ENCODE data around the gene S100A7A. TPM values are rescaled to one million over a fixed set of nuclear protein-coding genes. Genes with fewer than 3 reads are reported as not detected.

S100A7A gene
- total RNA-seq, 2 experiments from 2014 or later = not detected

DNA sequence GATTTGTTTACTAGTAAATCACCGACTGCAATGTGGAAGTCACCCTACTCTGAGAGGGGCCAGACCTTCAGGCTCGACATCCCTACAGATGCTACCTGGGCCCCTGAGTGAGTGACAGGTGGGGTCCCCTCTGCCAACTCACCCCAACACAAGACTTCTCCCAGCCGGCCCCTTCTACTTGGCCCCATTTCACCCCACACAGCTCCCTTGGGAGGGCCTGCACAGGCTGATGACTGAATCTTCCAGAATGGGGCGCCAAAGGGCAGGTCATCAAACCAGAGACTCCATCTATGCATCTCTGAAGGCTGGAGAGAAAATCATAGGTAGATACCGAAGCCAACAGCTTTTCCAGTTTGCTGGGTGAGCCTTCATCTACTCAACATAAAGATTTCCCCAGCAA is 16.1 kb upstream of the S100A7A start:
- no peaks in the 10 kb centered on the region for H3K4me1 ChIP-seq (ENCODE audit: insufficient read depth, low read length)
- TF ChIP-seq, protein P1, sequence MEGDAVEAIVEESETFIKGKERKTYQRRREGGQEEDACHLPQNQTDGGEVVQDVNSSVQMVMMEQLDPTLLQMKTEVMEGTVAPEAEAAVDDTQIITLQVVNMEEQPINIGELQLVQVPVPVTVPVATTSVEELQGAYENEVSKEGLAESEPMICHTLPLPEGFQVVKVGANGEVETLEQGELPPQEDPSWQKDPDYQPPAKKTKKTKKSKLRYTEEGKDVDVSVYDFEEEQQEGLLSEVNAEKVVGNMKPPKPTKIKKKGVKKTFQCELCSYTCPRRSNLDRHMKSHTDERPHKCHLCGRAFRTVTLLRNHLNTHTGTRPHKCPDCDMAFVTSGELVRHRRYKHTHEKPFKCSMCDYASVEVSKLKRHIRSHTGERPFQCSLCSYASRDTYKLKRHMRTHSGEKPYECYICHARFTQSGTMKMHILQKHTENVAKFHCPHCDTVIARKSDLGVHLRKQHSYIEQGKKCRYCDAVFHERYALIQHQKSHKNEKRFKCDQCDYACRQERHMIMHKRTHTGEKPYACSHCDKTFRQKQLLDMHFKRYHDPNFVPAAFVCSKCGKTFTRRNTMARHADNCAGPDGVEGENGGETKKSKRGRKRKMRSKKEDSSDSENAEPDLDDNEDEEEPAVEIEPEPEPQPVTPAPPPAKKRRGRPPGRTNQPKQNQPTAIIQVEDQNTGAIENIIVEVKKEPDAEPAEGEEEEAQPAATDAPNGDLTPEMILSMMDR (IDR thresholded peaks at IDR 0.05) = no peak
- H3K9me3 Mint-ChIP-seq = no peaks in the 10 kb centered on the region
- peaks cover 14% of the 10 kb centered on the region for H3K27me3 Mint-ChIP-seq
- H3K4me3 Mint-ChIP-seq = no peak overlapping the region
- ATAC-seq (ENCODE audit: poor library complexity) (no peak), DNase-seq (peak in 1 of 14 experiments; percentile 21)
- no peak overlapping the region for H3K27ac Mint-ChIP-seq
- H3K36me3 ChIP-seq (ENCODE audit: insufficient read depth, low read length) = no peaks in the 10 kb centered on the region
- no peaks in the 10 kb centered on the region for H3K36me3 Mint-ChIP-seq (ENCODE audit: low read depth)
- no peak overlapping the region for H3K27ac ChIP-seq (ENCODE audit: low read depth in 1 of 2, low read length in 2 of 2)
- ChIA-PET POLR2A (no interaction called here), CTCF (no interaction called here)
- H3K27me3 ChIP-seq (ENCODE audit: control insufficient read depth in 1 of 2, insufficient read depth in 2 of 2, low read length in 2 of 2) = peaks cover 0 to 3% of the 10 kb centered on the region in 2 experiments
- H3K9me3 ChIP-seq (ENCODE audit: control insufficient read depth in 1 of 2, insufficient read depth in 1 of 2, low read length in 2 of 2) = no peaks in the 10 kb centered on the region
- intact Hi-C loops (cut with DNase I, micrococcal nuclease) = no loop called here
- no peak overlapping the region for H3K4me3 ChIP-seq (ENCODE audit: low read length)
- no peaks in the 10 kb centered on the region for H3K4me1 Mint-ChIP-seq (ENCODE audit: low read depth)

DNA sequence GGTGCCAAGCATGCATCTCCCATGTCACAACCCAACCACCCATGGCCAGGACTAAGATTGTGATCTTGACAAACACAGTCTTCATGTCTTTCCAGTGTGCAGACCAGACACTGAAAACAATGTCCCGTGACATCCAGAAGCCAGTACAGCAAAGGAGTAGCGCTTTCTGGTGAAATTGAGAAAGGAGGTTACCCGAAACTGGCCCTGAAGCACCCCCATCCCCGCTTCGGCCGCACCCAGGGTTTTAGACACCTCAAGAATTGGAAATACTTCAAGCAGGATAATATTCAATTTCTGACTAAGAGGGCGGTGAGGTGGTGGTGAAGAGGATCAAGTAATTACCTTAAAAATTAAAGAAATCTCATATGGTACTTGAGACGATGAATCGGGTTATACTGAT is 14.9 kb upstream of the S100A7A start:
- CTCF ChIA-PET = no interaction called here

DNA sequence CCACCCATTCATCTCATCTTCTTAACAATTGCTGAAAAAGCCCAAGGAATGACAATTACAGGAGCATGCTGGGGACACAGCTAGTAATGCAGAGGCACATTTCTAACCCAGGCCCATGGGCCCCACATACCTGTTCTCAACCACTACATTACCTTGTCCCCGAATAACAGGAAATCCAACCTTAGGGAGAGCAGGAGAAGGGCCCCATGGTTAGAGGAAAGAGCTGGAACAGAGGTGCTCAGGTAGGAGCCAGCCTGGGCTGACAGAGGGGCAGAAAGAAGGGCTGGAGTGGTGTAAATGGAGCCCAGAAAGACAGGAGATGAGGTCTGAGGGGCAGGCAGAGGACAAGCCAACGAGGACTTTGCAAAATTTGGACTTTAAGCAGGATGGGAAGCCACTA is 14.1 kb upstream of the S100A7A start:
- POLR2A ChIA-PET = no interaction called here
- no peaks in the 10 kb centered on the region for H3K9me3 Mint-ChIP-seq

More for the DNA sequence above, 14.9 kb upstream of the S100A7A start:
- TF ChIP-seq, protein P1 (IDR thresholded peaks at IDR 0.05) = no peak
- Histone ChIP-seq H3K27me3 (ENCODE audit: control insufficient read depth in 1 of 2, insufficient read depth in 2 of 2, low read length in 2 of 2) (peaks cover 0 to 5% of the 10 kb centered on the region in 2 experiments), H3K27ac (ENCODE audit: low read depth in 1 of 2, low read length in 2 of 2) (no peak overlapping the region), H3K9me3 (ENCODE audit: control insufficient read depth in 1 of 2, insufficient read depth in 1 of 2, low read length in 2 of 2) (no peaks in the 10 kb centered on the region), H3K36me3 (ENCODE audit: insufficient read depth, low read length) (no peaks in the 10 kb centered on the region), H3K4me1 (ENCODE audit: insufficient read depth, low read length) (peaks cover under 1% of the 10 kb centered on the region), H3K4me3 (ENCODE audit: low read length) (no peak overlapping the region)
- Mint-ChIP-seq H3K9me3 (no peaks in the 10 kb centered on the region), H3K4me1 (ENCODE audit: low read depth) (peaks cover 2% of the 10 kb centered on the region), H3K27ac (no peak overlapping the region), H3K27me3 (peaks cover 7% of the 10 kb centered on the region), H3K36me3 (ENCODE audit: low read depth) (no peaks in the 10 kb centered on the region), H3K4me3 (no peak overlapping the region)
- ATAC-seq (ENCODE audit: poor library complexity) = no peak
- DNase-seq = no peak
- intact Hi-C loops (cut with DNase I, micrococcal nuclease) = no loop called here
- POLR2A ChIA-PET = no interaction called here

More for the DNA sequence above, 14.1 kb upstream of the S100A7A start:
- no peak for ATAC-seq (ENCODE audit: poor library complexity)
- H3K4me1 ChIP-seq (ENCODE audit: insufficient read depth, low read length) = peaks cover 5% of the 10 kb centered on the region
- intact Hi-C loops (cut with DNase I, micrococcal nuclease) = no loop called here
- Mint-ChIP-seq H3K27ac (no peak overlapping the region), H3K27me3 (peaks cover 7% of the 10 kb centered on the region), H3K4me1 (ENCODE audit: low read depth) (peaks cover 10% of the 10 kb centered on the region), H3K4me3 (no peak overlapping the region), H3K36me3 (ENCODE audit: low read depth) (no peaks in the 10 kb centered on the region)
- H3K27me3 ChIP-seq (ENCODE audit: control insufficient read depth in 1 of 2, insufficient read depth in 2 of 2, low read length in 2 of 2) = peaks cover 0 to 8% of the 10 kb centered on the region in 2 experiments
- peaks cover 0 to 2% of the 10 kb centered on the region in 2 experiments for H3K9me3 ChIP-seq (ENCODE audit: control insufficient read depth in 1 of 2, insufficient read depth in 1 of 2, low read length in 2 of 2)
- no peaks in the 10 kb centered on the region for H3K36me3 ChIP-seq (ENCODE audit: insufficient read depth, low read length)
- no peak overlapping the region for H3K4me3 ChIP-seq (ENCODE audit: low read length)
- CTCF ChIA-PET = no interaction called here
- TF ChIP-seq, protein P1 (IDR thresholded peaks at IDR 0.05) = no peak
- DNase-seq = no peak
- H3K27ac ChIP-seq (ENCODE audit: low read depth in 1 of 2, low read length in 2 of 2) = no peak overlapping the region

Data from CD4-positive, alpha-beta T cell (primary cell).